ENCODE results near the gene SPIN2B.
"Not testable (repeated sequence)": the region's sequence is repeated elsewhere in the genome, so short reads cannot be mapped to it uniquely, and the experiment has no call there.

SPIN2B gene

GRCh38 chrX:57121162-57121755 is at the start of gene SPIN2B:
Gene SPIN2B (minus strand): TSS chrX:57121548.
- no peaks in the 10 kb centered on the region for H3K36me3 ChIP-seq (ENCODE audit: insufficient read depth, low read length)
- H3K27ac ChIP-seq (ENCODE audit: low read depth, low read length), result no peak within 1 kb of the TSS
- H3K4me1 ChIP-seq (ENCODE audit: control insufficient read depth, insufficient read depth, low read length, unreplicated experiment), result no peaks in the 10 kb centered on the region
- no peaks in the 10 kb centered on the region for H3K27me3 ChIP-seq (ENCODE audit: insufficient read depth, low read length)
- H3K79me2 ChIP-seq (ENCODE audit: control insufficient read depth, insufficient read depth, low read length, unreplicated experiment), result no peaks in the 10 kb centered on the region
- peak within 1 kb of the TSS; percentile 82 for H3K4me3 ChIP-seq (ENCODE audit: low read depth, low read length)
- H2AFZ ChIP-seq (ENCODE audit: low read length, unreplicated experiment), result peak within 1 kb of the TSS; percentile 40

GRCh38 chrX:57156397-57157049 is 35.2 kb upstream of the SPIN2B start:
- no peaks in the 10 kb centered on the region for H3K79me2 ChIP-seq (ENCODE audit: control insufficient read depth, insufficient read depth, low read length, unreplicated experiment)
- peaks cover 10% of the 10 kb centered on the region for H3K4me1 ChIP-seq (ENCODE audit: control insufficient read depth, insufficient read depth, low read length, unreplicated experiment)
- no peak overlapping the region for H2AFZ ChIP-seq (ENCODE audit: low read length, unreplicated experiment)
- H3K27me3 ChIP-seq (ENCODE audit: insufficient read depth, low read length), result no peaks in the 10 kb centered on the region
- no peaks in the 10 kb centered on the region for H3K36me3 ChIP-seq (ENCODE audit: insufficient read depth, low read length)
- H3K27ac ChIP-seq (ENCODE audit: low read depth, low read length), result no peak overlapping the region
- no peak overlapping the region for H3K4me3 ChIP-seq (ENCODE audit: low read depth, low read length)

- Histone ChIP-seq H2AFZ (ENCODE audit: low read length, unreplicated experiment) (no peak overlapping the region), H3K36me3 (ENCODE audit: insufficient read depth, low read length) (no peaks in the 10 kb centered on the region), H3K4me3 (ENCODE audit: low read depth, low read length) (no peak overlapping the region), H3K4me1 (ENCODE audit: control insufficient read depth, insufficient read depth, low read length, unreplicated experiment) (peaks cover 10% of the 10 kb centered on the region), H3K27me3 (ENCODE audit: insufficient read depth, low read length) (no peaks in the 10 kb centered on the region), H3K79me2 (ENCODE audit: control insufficient read depth, insufficient read depth, low read length, unreplicated experiment) (no peaks in the 10 kb centered on the region), H3K27ac (ENCODE audit: low read depth, low read length) (no peak overlapping the region)
Observed at GRCh38 chrX:57155171-57155570, 33.8 kb upstream of the SPIN2B start.

- not testable (repeated sequence) for H3K4me1 ChIP-seq (ENCODE audit: control insufficient read depth, insufficient read depth, low read length, unreplicated experiment); H3K79me2 ChIP-seq (ENCODE audit: control insufficient read depth, insufficient read depth, low read length, unreplicated experiment); H3K4me3 ChIP-seq (ENCODE audit: low read depth, low read length); H3K36me3 ChIP-seq (ENCODE audit: insufficient read depth, low read length); H3K27me3 ChIP-seq (ENCODE audit: insufficient read depth, low read length); H2AFZ ChIP-seq (ENCODE audit: low read length, unreplicated experiment); H3K27ac ChIP-seq (ENCODE audit: low read depth, low read length)
Observed at GRCh38 chrX:57152222-57152621, 30.9 kb upstream of the SPIN2B start.

- H2AFZ ChIP-seq (ENCODE audit: low read length, unreplicated experiment), result no peak overlapping the region
- no peaks in the 10 kb centered on the region for H3K79me2 ChIP-seq (ENCODE audit: control insufficient read depth, insufficient read depth, low read length, unreplicated experiment)
- no peak overlapping the region for H3K4me3 ChIP-seq (ENCODE audit: low read depth, low read length)
- H3K4me1 ChIP-seq (ENCODE audit: control insufficient read depth, insufficient read depth, low read length, unreplicated experiment), result no peaks in the 10 kb centered on the region
- no peaks in the 10 kb centered on the region for H3K27me3 ChIP-seq (ENCODE audit: insufficient read depth, low read length)
- no peaks in the 10 kb centered on the region for H3K36me3 ChIP-seq (ENCODE audit: insufficient read depth, low read length)
- no peak overlapping the region for H3K27ac ChIP-seq (ENCODE audit: low read depth, low read length)
Observed at GRCh38 chrX:57138674-57139073, 17.3 kb upstream of the SPIN2B start.

GRCh38 chrX:57137501-57137900 is 16.2 kb upstream of the SPIN2B start:
- Histone ChIP-seq H3K4me3 (ENCODE audit: low read depth, low read length) (no peak overlapping the region), H3K27ac (ENCODE audit: low read depth, low read length) (no peak overlapping the region), H3K36me3 (ENCODE audit: insufficient read depth, low read length) (no peaks in the 10 kb centered on the region), H3K4me1 (ENCODE audit: control insufficient read depth, insufficient read depth, low read length, unreplicated experiment) (no peaks in the 10 kb centered on the region), H3K79me2 (ENCODE audit: control insufficient read depth, insufficient read depth, low read length, unreplicated experiment) (no peaks in the 10 kb centered on the region), H2AFZ (ENCODE audit: low read length, unreplicated experiment) (no peak overlapping the region), H3K27me3 (ENCODE audit: insufficient read depth, low read length) (no peaks in the 10 kb centered on the region)

GRCh38 chrX:57137073-57137472 is 15.7 kb upstream of the SPIN2B start, which contains the start of gene SPIN2A:
Gene SPIN2A (minus strand): TSS chrX:57137397. CDS start chrX:57136597, 800 bp downstream.
- H2AFZ ChIP-seq (ENCODE audit: low read length, unreplicated experiment); H3K36me3 ChIP-seq (ENCODE audit: insufficient read depth, low read length); H3K4me3 ChIP-seq (ENCODE audit: low read depth, low read length); H3K27ac ChIP-seq (ENCODE audit: low read depth, low read length); H3K79me2 ChIP-seq (ENCODE audit: control insufficient read depth, insufficient read depth, low read length, unreplicated experiment); H3K4me1 ChIP-seq (ENCODE audit: control insufficient read depth, insufficient read depth, low read length, unreplicated experiment); H3K27me3 ChIP-seq (ENCODE audit: insufficient read depth, low read length): not testable (repeated sequence)

- not testable (repeated sequence) for H3K4me1 ChIP-seq (ENCODE audit: control insufficient read depth, insufficient read depth, low read length, unreplicated experiment); H3K79me2 ChIP-seq (ENCODE audit: control insufficient read depth, insufficient read depth, low read length, unreplicated experiment); H3K36me3 ChIP-seq (ENCODE audit: insufficient read depth, low read length); H3K27ac ChIP-seq (ENCODE audit: low read depth, low read length); H3K4me3 ChIP-seq (ENCODE audit: low read depth, low read length); H2AFZ ChIP-seq (ENCODE audit: low read length, unreplicated experiment); H3K27me3 ChIP-seq (ENCODE audit: insufficient read depth, low read length)
Observed at GRCh38 chrX:57136589-57136988, 15.2 kb upstream of the SPIN2B start.

GRCh38 chrX:57135287-57135686 is 13.9 kb upstream of the SPIN2B start:
- Histone ChIP-seq H3K4me1 (ENCODE audit: control insufficient read depth, insufficient read depth, low read length, unreplicated experiment) (no peaks in the 10 kb centered on the region), H3K36me3 (ENCODE audit: insufficient read depth, low read length) (no peaks in the 10 kb centered on the region), H2AFZ (ENCODE audit: low read length, unreplicated experiment) (no peak overlapping the region), H3K27me3 (ENCODE audit: insufficient read depth, low read length) (no peaks in the 10 kb centered on the region), H3K27ac (ENCODE audit: low read depth, low read length) (no peak overlapping the region), H3K79me2 (ENCODE audit: control insufficient read depth, insufficient read depth, low read length, unreplicated experiment) (no peaks in the 10 kb centered on the region), H3K4me3 (ENCODE audit: low read depth, low read length) (no peak overlapping the region)

GRCh38 chrX:57134702-57135101 is 13.4 kb upstream of the SPIN2B start:
- Histone ChIP-seq H2AFZ (ENCODE audit: low read length, unreplicated experiment) (no peak overlapping the region), H3K4me1 (ENCODE audit: control insufficient read depth, insufficient read depth, low read length, unreplicated experiment) (no peaks in the 10 kb centered on the region), H3K4me3 (ENCODE audit: low read depth, low read length) (no peak overlapping the region), H3K79me2 (ENCODE audit: control insufficient read depth, insufficient read depth, low read length, unreplicated experiment) (no peaks in the 10 kb centered on the region), H3K27ac (ENCODE audit: low read depth, low read length) (no peak overlapping the region), H3K27me3 (ENCODE audit: insufficient read depth, low read length) (no peaks in the 10 kb centered on the region), H3K36me3 (ENCODE audit: insufficient read depth, low read length) (no peaks in the 10 kb centered on the region)

GRCh38 chrX:57133706-57134105 is 12.4 kb upstream of the SPIN2B start:
- no peaks in the 10 kb centered on the region for H3K4me1 ChIP-seq (ENCODE audit: control insufficient read depth, insufficient read depth, low read length, unreplicated experiment)
- H3K4me3 ChIP-seq (ENCODE audit: low read depth, low read length), result no peak overlapping the region
- no peaks in the 10 kb centered on the region for H3K36me3 ChIP-seq (ENCODE audit: insufficient read depth, low read length)
- no peak overlapping the region for H2AFZ ChIP-seq (ENCODE audit: low read length, unreplicated experiment)
- H3K27me3 ChIP-seq (ENCODE audit: insufficient read depth, low read length), result no peaks in the 10 kb centered on the region
- H3K79me2 ChIP-seq (ENCODE audit: control insufficient read depth, insufficient read depth, low read length, unreplicated experiment), result no peaks in the 10 kb centered on the region
- H3K27ac ChIP-seq (ENCODE audit: low read depth, low read length), result no peak overlapping the region
